NCI-H345 treated with DMSO at 0.1 percent for 48 hours (cell line): ENCODE data around the gene NEDD8.

Experiments used
- DNase-seq: peaks from one replicate; lab custom pipeline; 2025; ENCODE audit not compliant: unreplicated experiment; lab: John Stamatoyannopoulos, UW

NEDD8 gene

DNA sequence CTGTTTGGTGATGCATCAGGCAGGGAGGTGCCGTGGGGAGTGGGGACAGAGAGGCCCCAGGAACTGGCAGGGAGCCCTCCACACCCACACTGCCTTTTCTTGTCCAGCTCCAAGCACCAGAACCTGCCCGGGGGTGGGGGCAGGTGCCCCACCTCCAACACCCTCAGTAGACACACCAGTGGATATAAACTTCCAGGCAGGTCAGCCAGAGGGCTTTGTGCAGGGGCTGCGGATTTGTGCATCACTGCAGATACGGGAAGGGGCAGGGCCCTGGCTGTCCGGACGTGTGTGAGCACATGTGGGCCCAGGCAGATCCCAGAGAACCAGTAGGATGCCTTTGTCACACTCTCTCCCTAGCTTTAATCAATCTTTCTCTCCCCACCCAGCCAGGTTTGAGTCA, 32.1 kb upstream of the NEDD8 start:
- DNase-seq: no peak

DNA sequence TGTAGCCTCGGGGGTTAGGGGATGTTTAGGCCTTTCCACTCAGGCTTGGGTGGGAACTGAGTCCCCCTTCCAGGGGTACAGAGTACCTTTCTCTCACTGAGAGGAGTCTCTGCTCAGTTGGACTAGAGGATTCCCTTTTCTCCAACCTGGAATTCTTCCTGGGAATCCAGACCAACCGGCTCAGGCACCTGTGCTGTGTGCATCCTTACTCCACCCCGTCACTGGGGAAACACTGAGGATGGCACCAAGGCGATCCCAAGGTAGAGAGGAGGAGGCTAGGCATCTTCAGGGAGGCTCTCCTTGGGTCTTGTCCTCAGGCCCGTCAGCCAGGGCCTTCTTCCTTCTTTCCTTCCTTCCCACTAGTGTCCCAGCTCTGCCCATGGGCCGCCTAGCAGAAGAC, 31.7 kb upstream of the NEDD8 start:
- DNase-seq: no peak

DNA sequence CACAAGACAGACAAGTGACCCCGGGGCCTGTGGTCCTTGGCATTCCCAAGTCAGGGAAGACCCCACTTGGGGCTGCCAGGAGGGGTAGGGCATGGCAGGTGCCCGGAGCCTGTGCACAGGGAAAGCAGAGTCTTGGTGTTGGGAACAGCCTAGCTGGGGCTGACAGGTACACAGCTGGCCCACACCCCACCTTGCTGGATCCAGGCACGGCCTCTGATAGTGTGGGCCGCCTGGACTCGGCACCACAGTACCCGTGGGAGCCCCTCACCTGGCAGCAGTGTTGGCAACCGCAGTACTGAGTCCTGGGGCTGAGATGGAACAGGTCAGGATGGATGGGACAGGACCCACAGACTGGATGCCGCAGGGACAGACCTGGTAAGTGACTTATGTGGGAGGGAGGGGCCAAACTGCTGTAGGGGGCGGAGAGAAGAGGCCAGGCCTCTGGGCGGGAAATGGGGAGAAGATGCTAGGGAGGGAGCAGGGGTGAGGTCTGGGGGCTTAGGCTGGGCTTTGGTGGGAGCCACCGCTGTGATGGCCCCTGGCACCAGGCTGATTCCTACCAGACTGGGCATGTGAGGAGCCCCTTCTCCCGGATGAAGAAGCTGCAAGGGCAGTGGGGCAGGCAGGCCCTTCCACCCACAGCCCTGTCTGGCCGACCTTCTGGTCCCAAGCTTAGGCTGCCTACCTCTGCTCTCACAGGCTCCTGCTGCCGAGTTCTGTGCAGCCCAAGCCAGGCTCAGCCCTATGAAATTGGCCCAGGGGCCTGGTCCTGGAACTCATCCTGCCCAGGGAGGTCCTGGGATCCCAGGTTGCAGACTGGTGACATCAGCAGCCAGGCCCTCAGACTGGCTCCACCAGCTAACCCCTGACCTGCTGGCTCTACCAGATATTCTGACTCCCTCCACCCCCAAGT, 30.9 kb upstream of the NEDD8 start, which contains the start of gene TGM1:
TGM1 (minus strand) TSS at position 357 of the 913 bp plus-strand sequence. CDS start 825 bp downstream, outside the sequence.
- DNase-seq: no peak

DNA sequence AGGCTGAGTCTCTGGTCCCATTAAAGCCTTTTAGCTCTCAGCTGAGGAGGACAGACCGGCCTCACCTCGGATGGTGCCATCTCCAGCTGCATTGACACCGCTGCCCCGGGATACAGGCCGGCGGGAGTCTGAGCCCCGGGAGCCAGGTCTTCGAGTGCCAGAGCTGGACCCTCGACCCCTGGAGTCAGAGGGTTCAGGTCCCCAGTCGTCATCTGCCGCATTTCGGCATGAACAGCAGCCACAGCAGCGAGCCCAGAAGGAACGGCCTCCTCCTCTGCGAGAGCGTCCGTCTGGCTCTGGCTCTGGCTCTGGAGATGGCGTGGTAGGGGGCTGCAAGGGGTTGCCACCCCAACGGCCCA, 29.8 kb upstream of the NEDD8 start:
- DNase-seq: no peak

DNA sequence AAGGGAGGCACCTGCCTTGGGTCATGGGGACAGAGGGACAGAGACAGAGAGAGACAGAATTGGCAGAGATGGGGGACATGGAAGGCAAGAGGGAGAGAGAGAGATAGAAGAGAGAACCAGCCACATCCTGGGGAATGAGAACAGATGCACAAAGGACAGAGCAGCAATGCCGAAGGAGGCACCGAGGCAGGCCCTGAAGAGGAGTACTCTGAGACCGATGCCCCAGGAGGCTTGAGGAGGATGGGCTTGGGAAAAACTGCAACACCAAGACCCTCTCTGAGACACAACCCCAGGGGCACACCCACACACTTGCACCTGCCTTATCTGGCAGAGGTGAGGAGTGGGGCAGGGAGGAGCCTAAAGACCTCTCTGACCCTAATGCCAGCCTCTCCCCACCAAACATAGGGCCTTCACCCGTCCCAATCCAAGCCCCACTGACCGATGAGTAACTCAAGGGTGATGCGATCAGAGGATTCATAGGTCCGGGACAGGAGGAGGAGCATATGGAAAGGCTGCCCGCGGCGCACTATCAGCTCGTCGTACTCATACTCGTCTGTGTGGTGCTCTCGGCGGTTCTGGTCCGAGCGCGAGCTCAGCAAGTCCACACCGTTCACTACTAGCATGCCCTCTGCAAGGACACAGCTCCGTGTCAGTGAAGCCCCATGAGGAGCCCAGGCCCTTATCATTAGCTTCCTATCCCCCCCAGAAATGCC, 29.2 kb upstream of the NEDD8 start:
- DNase-seq: no peak

DNA sequence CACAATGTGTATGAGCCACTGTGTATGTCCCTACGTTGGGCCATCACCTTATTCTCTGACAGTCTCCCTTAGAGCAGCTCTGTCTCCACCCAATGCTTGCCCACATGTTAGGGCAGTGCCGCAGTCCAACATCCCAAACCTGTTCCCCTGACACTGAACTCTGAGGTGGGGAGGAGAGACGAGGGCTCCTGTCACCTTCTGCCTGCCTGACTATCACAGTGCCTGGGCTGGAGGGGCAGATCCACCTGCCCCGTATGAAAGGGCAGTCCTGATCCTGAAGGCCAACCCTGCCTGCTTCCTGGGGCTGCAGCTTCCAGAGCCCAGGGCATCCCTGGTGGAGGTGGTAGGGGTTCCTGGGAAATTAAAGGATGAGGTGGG, 28.6 kb upstream of the NEDD8 start:
- no peak for DNase-seq

DNA sequence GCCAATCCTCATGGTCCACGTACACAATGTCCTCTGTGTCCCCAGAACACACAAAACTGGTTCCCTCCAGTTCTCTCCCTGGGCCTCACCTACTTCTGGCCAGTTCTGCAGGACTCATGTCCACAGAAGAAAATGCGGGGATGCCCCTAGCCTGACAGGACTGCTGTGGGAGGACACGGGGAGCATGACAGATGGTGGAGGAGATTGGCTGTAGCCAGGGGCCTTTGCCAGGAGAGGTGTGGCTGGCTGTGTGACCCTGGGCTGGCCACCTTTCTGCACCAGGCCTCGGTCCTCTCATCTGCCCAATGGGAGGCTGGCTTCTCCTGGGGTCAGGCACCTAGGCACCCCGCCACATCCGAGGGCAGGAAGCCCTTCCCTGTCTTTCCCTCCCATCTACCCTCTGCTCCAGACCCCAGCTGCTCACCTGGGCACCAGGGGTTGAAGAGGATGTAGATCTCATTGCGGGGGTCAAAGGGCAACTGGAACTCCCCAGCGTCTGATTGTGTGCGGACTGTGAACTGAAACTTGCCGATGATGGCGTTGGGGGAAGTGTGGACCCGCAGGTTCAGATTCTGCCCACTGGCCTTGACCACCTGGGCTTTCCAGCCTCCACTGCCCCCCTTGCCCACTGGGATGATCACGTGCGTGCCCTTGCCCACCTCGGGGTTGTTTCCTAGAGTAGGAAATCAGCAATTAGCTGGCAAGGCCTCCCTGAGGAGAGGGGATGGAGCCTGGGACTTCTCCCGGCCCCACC, 28.0 kb upstream of the NEDD8 start:
- no peak for DNase-seq

DNA sequence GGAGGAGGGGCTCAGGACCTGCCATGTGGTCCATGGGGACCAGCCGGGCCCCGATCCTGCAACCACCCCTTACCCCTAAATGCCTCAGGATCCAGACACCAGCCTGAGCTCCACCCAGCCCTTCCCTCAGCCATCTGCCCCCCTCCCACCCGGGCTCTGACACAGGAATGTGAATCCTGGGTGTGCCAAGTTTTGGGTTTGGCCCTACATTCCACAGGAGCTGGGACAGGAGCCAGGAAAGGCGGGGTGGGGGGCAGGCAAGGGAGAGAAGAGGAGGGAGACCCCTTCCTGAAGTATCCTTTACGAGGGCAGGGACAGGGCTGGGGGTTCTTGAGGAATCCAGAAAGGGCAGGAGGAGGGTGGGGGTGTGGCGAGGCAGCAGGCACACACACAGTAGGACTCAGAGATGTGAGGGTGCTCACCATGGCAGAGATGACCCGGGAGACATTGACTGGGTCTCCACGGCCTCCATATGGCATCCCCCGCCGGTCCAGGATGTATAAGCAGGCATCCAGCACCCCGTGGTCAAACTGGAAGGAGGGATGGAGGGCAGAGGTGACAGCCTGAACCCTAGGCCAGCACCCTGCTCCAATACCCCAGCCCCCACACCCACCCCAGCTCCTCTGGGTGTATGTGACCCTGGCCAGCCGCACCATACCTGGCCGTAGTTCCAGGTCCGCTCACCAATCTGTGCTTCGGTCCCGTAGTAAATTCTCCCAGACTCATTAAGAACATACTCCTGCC, 27.3 kb upstream of the NEDD8 start:
- DNase-seq: no peak

DNA sequence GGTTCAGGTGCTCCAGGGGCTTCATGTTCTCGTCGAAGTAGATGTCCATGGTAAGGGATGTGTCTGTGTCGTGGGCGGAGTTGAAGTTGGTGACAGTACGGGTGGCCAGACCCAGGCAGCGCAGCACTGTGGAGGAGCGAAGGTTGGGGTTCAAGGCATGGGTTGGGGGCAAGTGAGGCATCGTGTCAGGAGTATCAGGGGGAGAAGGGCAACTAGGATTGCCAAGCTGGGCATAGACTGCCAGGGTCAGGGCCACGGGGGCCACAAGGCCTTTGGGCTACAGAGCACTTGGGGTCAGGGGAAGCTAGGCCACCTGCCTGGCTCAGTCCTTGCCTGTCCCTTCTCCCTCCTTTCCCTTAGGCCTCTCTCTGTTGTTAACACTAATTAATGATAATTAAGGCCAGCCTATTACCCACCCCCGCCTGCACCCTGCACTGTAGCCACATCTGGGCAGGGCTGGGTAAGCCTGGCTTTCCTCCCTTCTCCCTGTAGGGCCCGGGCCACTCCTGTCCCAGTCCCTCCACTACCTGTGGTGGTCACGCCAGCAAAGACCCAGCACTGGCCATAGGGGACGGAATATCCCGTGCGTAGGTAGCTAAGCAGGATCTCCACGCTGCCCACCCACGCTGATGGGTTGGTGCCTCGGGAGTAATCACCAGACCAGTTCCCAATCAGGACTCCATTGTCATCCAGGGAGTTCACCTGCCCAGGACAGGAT, 26.5 kb upstream of the NEDD8 start:
- no peak for DNase-seq

DNA sequence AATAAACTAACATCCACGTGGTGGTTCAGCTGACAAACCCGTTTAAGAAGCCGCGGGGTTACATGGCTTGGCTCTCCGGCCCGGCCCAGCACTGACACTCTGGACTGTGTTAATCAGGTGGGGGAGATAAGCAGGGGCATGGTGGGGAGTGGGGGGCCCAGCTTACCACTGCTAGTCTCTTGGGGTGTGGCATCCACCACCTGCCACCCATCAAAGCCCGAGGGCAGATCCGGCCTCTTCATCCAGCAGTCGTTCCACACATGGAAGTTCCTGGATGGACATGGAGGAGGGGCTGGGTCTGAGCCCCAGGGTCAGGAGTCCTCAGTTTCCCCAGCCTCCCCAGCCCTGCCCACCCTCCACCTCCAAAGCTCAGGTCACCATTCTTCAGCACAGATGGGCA, 26.0 kb upstream of the NEDD8 start:
- DNase-seq: no peak

DNA sequence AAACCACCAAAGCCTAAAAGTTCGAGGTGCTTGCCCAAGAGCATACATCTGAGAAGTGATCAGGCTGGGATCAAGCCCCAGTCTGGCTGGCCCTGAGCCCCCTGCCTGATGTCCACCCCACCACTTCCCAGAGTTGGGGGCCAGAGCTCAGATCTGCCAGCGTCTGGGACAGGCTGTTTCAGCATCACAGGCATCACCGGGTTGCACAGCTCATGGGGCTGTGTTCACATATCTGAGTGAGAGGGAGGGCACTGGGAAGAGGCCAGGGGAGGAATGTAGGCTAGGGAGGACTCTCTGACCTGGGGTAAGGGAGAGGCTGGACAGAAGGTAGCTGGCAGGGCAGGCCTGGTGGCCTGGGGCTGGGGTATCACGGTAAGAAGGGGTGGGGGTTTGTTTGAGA, 24.8 kb upstream of the NEDD8 start:
- DNase-seq: no peak

DNA sequence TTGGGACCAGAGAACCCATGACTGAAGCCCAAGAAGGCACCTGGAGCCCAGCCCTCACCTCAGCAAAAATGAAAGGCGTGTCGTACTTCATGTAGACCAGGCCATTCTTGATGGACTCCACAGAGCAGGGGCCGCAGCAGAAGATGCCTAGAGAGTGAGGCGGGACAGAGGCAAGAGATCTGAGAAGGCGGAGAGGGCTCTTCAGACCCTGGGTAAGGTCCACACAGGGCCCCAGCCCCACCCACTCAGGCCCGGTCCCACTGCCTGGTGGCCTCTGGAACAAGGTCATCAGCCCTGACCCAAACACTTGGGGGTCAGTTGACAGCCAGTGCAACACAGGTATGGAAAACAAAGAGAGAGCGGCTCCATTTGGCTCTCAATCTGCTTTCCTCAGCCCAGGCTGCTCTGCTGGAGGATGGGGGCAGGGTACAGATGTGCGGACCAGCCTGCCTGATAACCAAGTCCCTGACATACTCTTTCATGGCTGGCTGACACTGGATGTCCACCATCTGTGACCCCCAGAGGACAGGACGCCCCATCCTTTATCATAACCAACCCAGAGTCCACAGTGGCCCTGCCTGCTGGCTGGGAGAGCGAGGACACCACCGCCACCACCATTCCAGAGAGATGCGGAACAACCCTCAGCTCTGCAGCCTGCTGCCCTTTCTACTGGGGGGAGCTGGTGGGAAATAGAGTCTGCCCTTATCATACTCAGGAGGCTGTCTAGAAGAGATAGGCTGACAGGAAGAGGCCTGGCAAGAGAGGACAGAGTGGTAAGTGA, 24.0 kb upstream of the NEDD8 start:
- DNase-seq: no peak

DNA sequence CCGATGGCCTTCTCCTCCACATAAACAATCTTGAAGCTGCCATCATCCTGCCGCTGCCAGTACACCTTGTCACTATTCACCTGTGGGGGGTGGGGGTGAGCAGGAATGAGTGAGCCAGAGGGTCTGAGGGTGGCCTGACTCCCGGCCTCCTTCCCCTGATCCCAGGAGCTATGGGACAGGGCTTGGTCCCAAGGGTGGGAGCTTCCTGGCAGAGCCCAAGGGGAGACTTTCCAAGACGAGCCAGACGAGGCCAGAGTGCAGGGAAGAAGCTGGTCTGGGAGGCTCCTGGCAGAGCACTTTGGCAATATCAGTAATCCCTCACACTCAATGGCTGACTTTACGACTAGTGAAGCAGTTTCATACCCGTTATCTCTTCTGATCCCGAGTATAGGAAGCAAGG, 23.3 kb upstream of the NEDD8 start:
- DNase-seq: no peak

DNA sequence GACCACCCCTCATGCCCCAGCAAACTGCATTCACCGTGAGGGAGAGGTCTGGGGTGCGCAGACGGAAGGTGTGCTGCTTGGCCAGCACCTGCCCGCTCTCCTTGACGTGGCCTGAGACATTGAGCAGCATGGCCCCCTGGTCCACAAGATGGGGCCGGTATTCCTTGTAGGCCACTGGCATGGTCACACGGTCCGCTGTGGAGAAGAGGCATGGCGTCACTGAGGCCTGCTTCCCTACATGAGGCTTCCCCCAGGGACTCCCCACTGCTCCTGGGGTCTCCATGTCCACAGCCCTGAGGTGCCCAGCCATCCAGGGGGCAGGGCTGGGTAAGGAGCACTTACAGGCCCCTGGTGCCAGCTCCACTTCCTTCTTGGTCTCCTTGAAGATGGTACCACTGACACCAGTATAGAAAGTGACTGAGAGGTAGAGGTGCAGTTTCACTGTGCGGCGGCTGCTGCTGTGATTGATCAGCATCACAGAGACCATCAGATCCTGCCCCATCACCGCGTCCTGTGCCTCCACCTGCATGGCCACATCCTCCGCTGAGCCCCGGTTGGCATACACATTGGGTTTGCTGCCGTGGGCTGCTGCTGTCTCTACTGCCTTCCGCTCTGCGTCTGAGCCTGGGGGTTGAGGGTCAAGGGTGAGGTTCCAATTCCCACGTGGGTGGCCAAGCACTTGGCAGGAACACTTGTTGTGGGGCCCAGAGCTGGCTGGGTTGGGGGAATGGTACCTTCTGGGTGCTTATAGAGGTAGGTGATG, 22.6 kb upstream of the NEDD8 start:
- no peak for DNase-seq

DNA sequence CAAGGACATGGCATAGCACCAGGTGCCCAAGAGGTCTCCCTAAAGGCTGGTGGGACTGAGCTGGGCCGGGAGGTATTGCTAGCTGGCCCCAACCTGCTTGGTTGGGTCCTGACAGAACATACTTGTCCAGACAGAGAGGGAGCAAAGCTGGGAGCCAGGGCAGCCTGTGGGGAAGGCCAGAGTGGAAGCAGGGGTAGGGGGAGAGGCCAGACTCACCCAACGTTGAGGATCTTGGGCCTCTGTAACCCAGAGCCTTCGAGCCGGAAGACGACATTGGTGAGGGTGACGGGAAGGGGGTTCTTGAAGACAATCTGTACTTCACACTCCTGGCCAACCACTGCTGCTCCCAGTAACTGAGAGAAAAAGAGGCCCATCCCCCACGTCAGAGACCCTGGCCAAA, 21.8 kb upstream of the NEDD8 start:
- no peak for DNase-seq

DNA sequence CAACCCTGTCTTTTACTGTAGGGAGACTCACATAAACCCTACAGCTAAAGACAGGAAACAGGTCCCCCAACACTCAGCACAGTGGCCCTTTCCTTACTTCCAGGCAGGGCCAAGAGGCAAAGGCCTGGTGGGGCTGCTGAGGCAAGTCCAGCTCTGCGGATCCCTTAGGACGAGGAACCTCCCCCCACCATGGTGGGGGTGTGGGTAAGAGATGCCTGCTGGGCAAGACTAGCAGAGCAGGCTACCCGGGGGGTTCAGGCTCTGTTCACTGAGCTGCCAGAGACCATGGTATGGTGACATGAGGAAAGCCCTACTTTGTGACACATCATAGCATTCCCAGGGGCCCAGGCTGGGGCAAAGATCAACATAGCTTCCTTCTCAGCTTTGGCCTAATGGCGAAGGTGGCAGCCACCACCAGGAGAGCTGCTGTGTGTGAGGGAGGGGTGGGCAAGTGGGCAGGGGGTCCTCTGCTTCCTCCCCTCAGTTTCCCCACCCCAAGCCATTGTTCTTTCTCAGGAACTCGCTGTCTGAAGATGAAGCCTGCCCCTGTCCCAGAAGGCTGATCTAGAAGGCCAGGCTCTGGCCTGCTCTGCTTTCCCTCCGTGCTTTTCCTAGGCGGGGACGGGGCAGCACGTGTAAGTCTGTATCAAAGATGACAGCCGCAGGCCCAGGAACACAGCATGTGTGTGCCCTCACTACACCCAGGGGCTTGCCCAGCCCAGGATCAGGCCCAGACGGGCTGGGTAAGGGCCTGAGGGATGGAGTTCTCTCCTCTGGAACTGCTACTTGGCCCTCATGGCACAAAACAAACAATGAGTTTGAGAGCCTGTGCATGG, 20.3 kb upstream of the NEDD8 start:
- no peak for DNase-seq

DNA sequence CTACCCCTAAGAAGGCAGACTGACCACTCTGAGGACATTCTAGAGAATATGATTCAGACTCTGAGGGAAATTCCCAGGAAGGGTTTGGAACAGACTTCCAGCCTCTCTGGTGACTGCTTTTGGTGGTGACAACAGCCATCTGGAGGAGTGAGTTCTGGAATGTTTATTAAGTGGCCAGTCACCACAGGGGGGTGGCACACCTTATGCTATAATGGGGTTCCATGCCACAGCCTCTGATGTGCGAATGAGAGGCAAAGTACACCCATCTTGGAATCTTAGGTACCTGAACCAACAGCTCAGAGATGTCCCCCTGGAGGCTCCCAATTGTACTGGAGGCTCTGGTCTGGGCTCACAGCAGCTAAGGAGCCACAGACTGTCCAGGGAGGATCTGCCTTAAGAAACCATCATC, 19.7 kb upstream of the NEDD8 start:
- DNase-seq: no peak

DNA sequence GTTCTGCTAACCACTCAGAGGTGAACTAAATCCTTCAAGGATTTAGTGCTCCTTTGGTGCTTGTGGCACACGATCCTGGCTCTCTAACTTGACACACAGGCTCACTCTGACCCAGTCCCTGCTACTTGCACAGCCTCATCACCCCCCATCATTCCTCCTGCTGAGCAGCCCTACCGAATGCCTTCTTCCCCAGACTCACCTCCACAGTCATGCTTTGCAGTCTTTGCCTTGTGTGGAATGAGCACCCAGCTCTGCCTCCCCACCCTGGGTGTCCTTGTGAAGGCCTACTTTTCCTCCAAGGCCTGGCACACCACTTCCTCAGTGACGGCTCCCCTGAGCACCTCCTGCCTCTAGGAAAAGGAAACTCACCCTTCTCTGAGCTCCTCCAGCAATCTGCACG, 18.2 kb upstream of the NEDD8 start:
- DNase-seq: no peak
